ENCODE data around the gene ZNF777.

DNA sequence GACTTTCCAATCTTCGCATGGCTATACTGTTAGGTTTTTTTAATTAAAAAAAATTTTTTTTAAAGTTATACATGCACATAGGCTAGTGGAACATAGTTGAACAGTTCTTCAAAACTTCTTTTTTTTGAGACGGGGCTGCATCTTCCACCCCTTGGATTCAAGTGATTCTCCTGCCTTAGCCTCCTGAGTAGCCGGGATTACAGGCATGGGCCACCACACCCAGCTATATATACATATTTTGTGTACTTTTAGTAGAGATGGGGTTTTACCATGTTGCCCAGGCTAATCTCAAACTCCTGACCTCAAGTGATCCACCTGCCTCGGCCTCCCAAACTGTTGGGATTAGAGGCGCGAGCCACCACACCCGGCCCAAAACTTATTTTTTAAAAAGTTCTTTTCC, 17.3 kb downstream of the ZNF777 start:
- TF ChIP-seq ZBTB43 (CRISPR knock-in tag; IDR thresholded peaks at IDR 0.05) (no peak), JUN (CRISPR knock-in tag; IDR thresholded peaks at IDR 0.05) (no peak), KAT7 (CRISPR knock-in tag; IDR thresholded peaks at IDR 0.05; ENCODE audit: borderline replicate concordance) (no peak), CTCF (IDR thresholded peaks at IDR 0.05) (no peak), CBFB (CRISPR knock-in tag; IDR thresholded peaks at IDR 0.05; ENCODE audit: low read depth) (no peak), GRHL2 (CRISPR knock-in tag; IDR thresholded peaks at IDR 0.05; ENCODE audit: insufficient replicate concordance, severe bottlenecking) (no peak), SMAD4 (CRISPR knock-in tag; IDR thresholded peaks at IDR 0.05) (no peak), NR2C2 (CRISPR knock-in tag; IDR thresholded peaks at IDR 0.05) (no peak), HMGA2 (CRISPR knock-in tag; IDR thresholded peaks at IDR 0.05) (no peak), NR3C1 (CRISPR knock-in tag; conservative IDR thresholded peaks at IDR 0.05; ENCODE audit: low read depth) (no peak), EMX1 (CRISPR knock-in tag; IDR thresholded peaks at IDR 0.05) (no peak), HMGXB4 (CRISPR knock-in tag; IDR thresholded peaks at IDR 0.05) (no peak)
- TF ChIP-seq, protein P1, sequence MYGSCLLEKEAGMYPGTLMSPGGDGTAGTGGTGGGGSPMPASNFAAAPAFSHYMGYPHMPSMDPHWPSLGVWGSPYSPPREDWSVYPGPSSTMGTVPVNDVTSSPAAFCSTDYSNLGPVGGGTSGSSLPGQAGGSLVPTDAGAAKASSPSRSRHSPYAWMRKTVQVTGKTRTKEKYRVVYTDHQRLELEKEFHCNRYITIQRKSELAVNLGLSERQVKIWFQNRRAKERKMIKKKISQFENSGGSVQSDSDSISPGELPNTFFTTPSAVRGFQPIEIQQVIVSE (CRISPR knock-in tag; IDR thresholded peaks at IDR 0.05; ENCODE audit: borderline replicate concordance), result no peak

Measured in WTC11 (cell line).